ENCODE measurements around the gene FBLN5.

The FBLN5 gene

GRCh38 chr14:91883753-91884152, 63.7 kb downstream of the FBLN5 start:
- Histone ChIP-seq H3K27ac (no peak overlapping the region), H3K9ac (no peak overlapping the region), H3K4me1 (ENCODE audit: low read depth, poor library complexity, severe bottlenecking) (no peaks in the 10 kb centered on the region), H3K36me3 (ENCODE audit: insufficient read depth) (no peaks in the 10 kb centered on the region), H3K4me3 (IDR thresholded peaks at IDR 0.05; ENCODE audit: insufficient read depth, low read depth, low read length) (no peak overlapping the region), H3K4me2 (no peak overlapping the region), H2AFZ (ENCODE audit: low read depth) (no peak overlapping the region), H3K79me2 (ENCODE audit: insufficient read depth, low read depth) (no peaks in the 10 kb centered on the region), H3K27me3 (ENCODE audit: insufficient read depth, low read depth) (no peaks in the 10 kb centered on the region), H4K20me1 (ENCODE audit: insufficient read depth) (no peaks in the 10 kb centered on the region)
- TF ChIP-seq CTCF (conservative IDR thresholded peaks at IDR 0.05; ENCODE audit: low read depth, low read length) = no peak

DNA sequence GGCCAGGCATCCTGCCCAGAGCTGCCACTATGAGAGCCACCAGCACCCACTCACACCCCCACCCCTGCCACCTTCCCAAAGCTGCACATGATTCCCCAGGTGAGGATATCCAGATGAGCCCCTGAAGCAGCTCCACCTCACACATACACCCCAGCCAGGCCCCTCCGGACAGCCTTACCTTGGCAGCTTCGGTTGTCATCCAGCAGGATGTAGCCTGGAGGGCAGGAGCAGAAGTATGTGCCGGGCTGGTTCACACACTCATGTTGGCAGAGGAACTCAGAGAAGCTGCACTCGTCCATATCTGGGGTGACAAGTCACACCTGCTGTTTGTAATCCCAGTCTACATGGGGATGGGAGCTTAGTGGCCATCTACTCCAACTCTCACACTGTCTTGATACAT, 64.7 kb downstream of the FBLN5 start:
- no peaks in the 10 kb centered on the region for H3K4me1 ChIP-seq (ENCODE audit: low read depth, poor library complexity, severe bottlenecking)
- no peak for TF ChIP-seq CTCF (conservative IDR thresholded peaks at IDR 0.05; ENCODE audit: low read depth, low read length)
- no peaks in the 10 kb centered on the region for H4K20me1 ChIP-seq (ENCODE audit: insufficient read depth)
- no peak overlapping the region for H3K9ac ChIP-seq
- H3K4me2 ChIP-seq = no peak overlapping the region
- H3K27ac ChIP-seq = no peak overlapping the region
- H3K27me3 ChIP-seq (ENCODE audit: insufficient read depth, low read depth) = no peaks in the 10 kb centered on the region
- no peak overlapping the region for H3K4me3 ChIP-seq (IDR thresholded peaks at IDR 0.05; ENCODE audit: insufficient read depth, low read depth, low read length)
- no peak overlapping the region for H2AFZ ChIP-seq (ENCODE audit: low read depth)
- no peaks in the 10 kb centered on the region for H3K36me3 ChIP-seq (ENCODE audit: insufficient read depth)
- H3K79me2 ChIP-seq (ENCODE audit: insufficient read depth, low read depth) = no peaks in the 10 kb centered on the region

DNA sequence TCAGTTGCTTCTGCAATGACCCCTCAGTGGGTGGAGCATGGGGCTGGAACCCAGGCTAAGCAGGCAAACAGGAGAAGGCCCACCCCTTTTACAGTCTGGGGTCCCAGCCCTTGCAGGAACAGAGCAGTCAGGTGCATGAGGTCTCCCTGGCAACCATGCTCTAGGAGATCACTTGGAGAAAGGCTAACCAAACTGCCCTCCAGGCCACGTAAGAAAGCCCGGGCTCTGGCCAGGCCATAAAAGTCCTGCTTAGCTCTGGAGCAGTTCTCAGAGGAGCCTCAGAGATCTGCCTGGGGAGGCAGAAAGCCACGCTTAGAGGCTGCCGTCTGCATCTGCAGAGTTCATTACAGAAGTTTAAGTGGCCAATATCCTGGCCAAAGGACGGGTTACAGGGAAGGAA, 65.1 kb downstream of the FBLN5 start:
- H2AFZ ChIP-seq (ENCODE audit: low read depth) = no peak overlapping the region
- no peaks in the 10 kb centered on the region for H3K36me3 ChIP-seq (ENCODE audit: insufficient read depth)
- TF ChIP-seq CTCF (conservative IDR thresholded peaks at IDR 0.05; ENCODE audit: low read depth, low read length) = no peak
- H3K4me2 ChIP-seq = no peak overlapping the region
- no peaks in the 10 kb centered on the region for H3K4me1 ChIP-seq (ENCODE audit: low read depth, poor library complexity, severe bottlenecking)
- no peaks in the 10 kb centered on the region for H3K27me3 ChIP-seq (ENCODE audit: insufficient read depth, low read depth)
- H3K27ac ChIP-seq = no peak overlapping the region
- H3K79me2 ChIP-seq (ENCODE audit: insufficient read depth, low read depth) = no peaks in the 10 kb centered on the region
- H3K9ac ChIP-seq = no peak overlapping the region
- no peak overlapping the region for H3K4me3 ChIP-seq (IDR thresholded peaks at IDR 0.05; ENCODE audit: insufficient read depth, low read depth, low read length)
- no peaks in the 10 kb centered on the region for H4K20me1 ChIP-seq (ENCODE audit: insufficient read depth)

GRCh38 chr14:91879196-91879595, 68.3 kb downstream of the FBLN5 start:
- Histone ChIP-seq H3K4me3 (IDR thresholded peaks at IDR 0.05; ENCODE audit: insufficient read depth, low read depth, low read length) (no peak overlapping the region), H2AFZ (ENCODE audit: low read depth) (no peak overlapping the region), H3K4me1 (ENCODE audit: low read depth, poor library complexity, severe bottlenecking) (no peaks in the 10 kb centered on the region), H3K79me2 (ENCODE audit: insufficient read depth, low read depth) (no peaks in the 10 kb centered on the region), H4K20me1 (ENCODE audit: insufficient read depth) (no peaks in the 10 kb centered on the region), H3K9ac (no peak overlapping the region), H3K36me3 (ENCODE audit: insufficient read depth) (no peaks in the 10 kb centered on the region), H3K27ac (no peak overlapping the region), H3K27me3 (ENCODE audit: insufficient read depth, low read depth) (no peaks in the 10 kb centered on the region), H3K4me2 (no peak overlapping the region)
- no peak for TF ChIP-seq CTCF (conservative IDR thresholded peaks at IDR 0.05; ENCODE audit: low read depth, low read length)

- no peak overlapping the region for H3K27ac ChIP-seq
- H2AFZ ChIP-seq (ENCODE audit: low read depth) = no peak overlapping the region
Observed at GRCh38 chr14:91878274-91878673, 69.2 kb downstream of the FBLN5 start.

More at GRCh38 chr14:91878274-91878673, 69.2 kb downstream of the FBLN5 start:
- Histone ChIP-seq H3K79me2 (ENCODE audit: insufficient read depth, low read depth) (no peaks in the 10 kb centered on the region), H3K4me3 (IDR thresholded peaks at IDR 0.05; ENCODE audit: insufficient read depth, low read depth, low read length) (no peak overlapping the region), H3K27me3 (ENCODE audit: insufficient read depth, low read depth) (no peaks in the 10 kb centered on the region), H4K20me1 (ENCODE audit: insufficient read depth) (no peaks in the 10 kb centered on the region), H3K4me1 (ENCODE audit: low read depth, poor library complexity, severe bottlenecking) (no peaks in the 10 kb centered on the region), H3K4me2 (no peak overlapping the region), H3K9ac (no peak overlapping the region), H3K36me3 (ENCODE audit: insufficient read depth) (no peaks in the 10 kb centered on the region)
- no peak for TF ChIP-seq CTCF (conservative IDR thresholded peaks at IDR 0.05; ENCODE audit: low read depth, low read length)

Data from KMS-11 (cell line).